K562 (cell line): ENCODE measurements around the gene FOS. TPM values are rescaled to one million over a fixed set of nuclear protein-coding genes. Genes with fewer than 3 reads are reported as not detected.

Experiments used
- ATAC-seq: fragments of 200-7000 bp; cut with Tn5 transposase; 3 replicates; pipeline ENCODE4 v1.9.1; 2020; ENCODE audit warnings: moderate library complexity
- BruUV-seq: library from RNA; stranded (reverse); fragments of 400-500 nt; replicated peaks from 2 replicates; lab custom pipeline; 2021; lab: Mats Ljungman, UMichigan
- CTCF ChIA-PET: fragments of 300-600 bp; formaldehyde crosslinking; extraction: SDS; loops from one replicate; lab custom pipeline; 2021; ENCODE audit warnings: low intra/inter-chr PET ratio; lab: Yijun Ruan, JAX
- POLR2A ChIA-PET: fragments of 300-600, 350-650 bp; sonication (Branson Sonifier 250); formaldehyde crosslinking; extraction: SDS; loops from one replicate; lab custom pipeline; 2021; ENCODE audit warnings: antibody characterized with exemption, inconsistent platforms; lab: Yijun Ruan, JAX
- DNase-seq, 4 experiments: peaks; one replicate each; pipeline versions ENCODE4 v3.0.0 to v3.0.0-alpha.2; 2011 to 2018; ENCODE audit warnings: low spot score in 3 of 4, mixed read lengths in 3 of 4; ENCODE audit errors: extremely low read depth in 1 of 4
- FAIRE-seq: peaks from 2 replicates; lab custom pipeline; 2011; peaks lifted over from hg19 to GRCh38; lab: Jason Lieb, UNC
- H2AFZ ChIP-seq: 2 replicates; pipeline ENCODE4 v1.6.0; 2011; ENCODE audit warnings: low read depth, low read length, control low read depth, inconsistent platforms
- H3K27ac ChIP-seq: fragments of 200-600 bp; 3 replicates; pipeline ENCODE4 v1.8.0; 2011; ENCODE audit warnings: low read depth, mild to moderate bottlenecking, control low read depth, inconsistent platforms, low read length, moderate library complexity, mixed read lengths; ENCODE audit errors: extremely low read depth
- H3K27me3 ChIP-seq, 2 experiments: fragments of 300-600 bp in 1 of 2; 2 replicates in 1 of 2; 3 replicates in 1 of 2; pipeline versions ENCODE4 v1.6.0 to v1.8.0; 2011; ENCODE audit warnings: inconsistent platforms in 2 of 2, low read length in 2 of 2, mild to moderate bottlenecking in 1 of 2, mixed read lengths in 1 of 2, moderate library complexity in 1 of 2; ENCODE audit not compliant: control insufficient read depth in 2 of 2, insufficient read depth in 2 of 2
- H3K36me3 ChIP-seq: fragments of 300-600 bp; 3 replicates; pipeline ENCODE4 v1.8.0; 2011; ENCODE audit warnings: mild to moderate bottlenecking, low read length, inconsistent platforms; ENCODE audit not compliant: control insufficient read depth, insufficient read depth
- H3K4me1 ChIP-seq, 2 experiments: fragments of 200-600 bp in 1 of 2; replicated peaks in 1 of 2; 2 replicates in 1 of 2; 3 replicates in 1 of 2; pipeline versions ENCODE4 v1.5.1 to v1.8.0; 2011; ENCODE audit warnings: inconsistent platforms in 2 of 2, low read length in 2 of 2, mild to moderate bottlenecking in 1 of 2, mixed read lengths in 1 of 2, moderate library complexity in 1 of 2; ENCODE audit not compliant: control insufficient read depth in 2 of 2, insufficient read depth in 2 of 2
- H3K4me2 ChIP-seq: 2 replicates; pipeline ENCODE4 v1.6.1; 2011; ENCODE audit warnings: low read length, control low read depth, inconsistent platforms, mixed read lengths; ENCODE audit not compliant: insufficient read depth
- H3K4me3 ChIP-seq: fragments of 200-600 bp; sonication (generic), shearing (Covaris generic); 2 replicates; pipeline ENCODE4 v1.5.1; 2016; ENCODE audit warnings: control low read depth, inconsistent platforms
- H3K79me2 ChIP-seq: fragments of 200-600 bp; 3 replicates; pipeline ENCODE4 v1.8.0; 2011; ENCODE audit warnings: low read length, inconsistent platforms; ENCODE audit not compliant: control insufficient read depth, insufficient read depth
- H3K9ac ChIP-seq, 2 experiments: 2 replicates each; pipeline versions ENCODE4 v1.6.0 to v1.6.1; 2011; ENCODE audit warnings: low read depth in 2 of 2, low read length in 2 of 2, control low read depth in 1 of 2, inconsistent platforms in 1 of 2, mild to moderate bottlenecking in 1 of 2, mixed read lengths in 1 of 2; ENCODE audit not compliant: insufficient read depth in 1 of 2
- H3K9me1 ChIP-seq: one replicate; pipeline ENCODE4 v1.6.0; 2011; ENCODE audit warnings: inconsistent platforms, mild to moderate bottlenecking, low read length, moderate library complexity; ENCODE audit not compliant: control insufficient read depth, insufficient read depth
- H3K9me3 ChIP-seq: replicated peaks from 2 replicates; pipeline ENCODE4 v1.5.1; 2011; ENCODE audit warnings: low read depth, low read length, inconsistent platforms; ENCODE audit not compliant: control insufficient read depth, insufficient read depth
- H4K20me1 ChIP-seq: replicated peaks from 2 replicates; pipeline ENCODE4 v1.6.1; 2011; ENCODE audit warnings: low read length, inconsistent platforms, mixed read lengths; ENCODE audit not compliant: control insufficient read depth, insufficient read depth
- ATF7 ChIP-seq: fragments of 450-650 bp; IDR thresholded peaks from 2 replicates; pipeline ENCODE4 v1.7.1; 2014; ENCODE audit warnings: mild to moderate bottlenecking, moderate library complexity
- CBX3 ChIP-seq, 2 experiments: IDR thresholded peaks; 1 replicate in 1 of 2; 2 replicates in 1 of 2; pipeline ENCODE4 v1.6.1; 2012; ENCODE audit warnings: inconsistent platforms in 2 of 2, low read length in 2 of 2, borderline replicate concordance in 1 of 2, control low read depth in 1 of 2
- DMBX1 ChIP-seq: fragments of 250-450 bp; sonication (Bioruptor Pico); IDR thresholded peaks from 2 replicates; pipeline ENCODE4 v1.8.0; 2022; ENCODE audit warnings: inconsistent platforms, mild to moderate bottlenecking, moderate library complexity, borderline replicate concordance
- FOXM1 ChIP-seq, 2 experiments: fragments of 450-650 bp in 1 of 2; sonication (generic) in 1 of 2; formaldehyde crosslinking in 1 of 2; IDR thresholded peaks; 2 replicates each; pipeline versions ENCODE4 v1.6.1 to v1.9.0; 2017 to 2022; ENCODE audit warnings: low read depth in 2 of 2, mild to moderate bottlenecking in 2 of 2, missing genetic modification reagents in 1 of 2, moderate library complexity in 1 of 2
- GABPB1 ChIP-seq: sonication (generic); formaldehyde crosslinking; IDR thresholded peaks from 2 replicates; pipeline ENCODE4 v1.8.0; 2022; ENCODE audit warnings: mild to moderate bottlenecking, missing genetic modification reagents
- KDM2B ChIP-seq: fragments of 250-450 bp; sonication (Bioruptor Pico); IDR thresholded peaks from 2 replicates; pipeline ENCODE4 v1.8.0; 2021; ENCODE audit warnings: mild to moderate bottlenecking, moderate library complexity
- NCOR1 ChIP-seq: fragments of 450-650 bp; IDR thresholded peaks from 2 replicates; pipeline ENCODE4 v1.6.1; 2016; ENCODE audit warnings: mild to moderate bottlenecking, moderate library complexity
- PCBP1 ChIP-seq: fragments of 200-400 bp; formaldehyde crosslinking; IDR thresholded peaks from 2 replicates; pipeline ENCODE4 v1.6.1; 2018; ENCODE audit warnings: mild to moderate bottlenecking, low read depth, low read length; ENCODE audit not compliant: poor library complexity, severe bottlenecking
- PPARD ChIP-seq: fragments of 250-450 bp; sonication (Bioruptor Pico); IDR thresholded peaks from 2 replicates; pipeline ENCODE4 v1.8.0; 2022; ENCODE audit warnings: inconsistent platforms, mild to moderate bottlenecking, moderate library complexity
- ZBTB1 ChIP-seq: sonication (generic); formaldehyde crosslinking; IDR thresholded peaks from 2 replicates; pipeline ENCODE4 v1.8.1; 2023; ENCODE audit warnings: missing genetic modification reagents, low read depth, mild to moderate bottlenecking, borderline replicate concordance
- ZEB2 ChIP-seq: fragments of 450-650 bp; IDR thresholded peaks from 2 replicates; pipeline ENCODE4 v1.6.1; 2016
- ZNF324 ChIP-seq: fragments of 250-450 bp; sonication (Bioruptor Pico); IDR thresholded peaks from 2 replicates; pipeline ENCODE4 v1.4.0; 2020; ENCODE audit warnings: mild to moderate bottlenecking
- WGBS: fragments of 100-300 bp; shearing (Covaris generic); methylation state at CpG from one replicate; pipeline ENCODE4 v1.1.6; 2016; ENCODE audit warnings: low coverage, mixed read lengths; ENCODE audit not compliant: insufficient coverage; ENCODE audit errors: missing lambda C conversion rate; 5-methylcytosine and 5-hydroxymethylcytosine counted together
- in situ Hi-C: fragments of 300-500 bp; cut with MboI; formaldehyde crosslinking; loops from 4 replicates; pipeline ENCODE4 v1.15.0; 2018; ENCODE audit warnings: inconsistent platforms, mixed read lengths
- intact Hi-C: fragments of 100-400 bp; cut with micrococcal nuclease; formaldehyde crosslinking; loops from 2 replicates; pipeline ENCODE4 v1.14.2; 2022
- polyA plus RNA-seq, 8 experiments: library from polyadenylated mRNA; depleted of rRNA in 4 of 8; stranded (reverse) in 5 of 8; unstranded in 3 of 8; fragments of >200 nt; fragmentation: Nextera tagmentation in 2 of 8; fragmentation: Illumina TruSeq in 1 of 8; extraction: Ambion mirVana in 2 of 8; extraction: Trizol in 1 of 8; gene quantifications; 2 replicates each; pipeline versions ENCODE4 v1.2.1 to v1.2.3, GENCODE V29; 2011 to 2014; ENCODE audit warnings: inconsistent platforms in 1 of 8, missing spikeins in 1 of 8
- total RNA-seq, 7 experiments: library from RNA; depleted of rRNA in 6 of 7; stranded (reverse); fragments of >200 nt in 6 of 7; fragmentation: Illumina TruSeq in 2 of 7; extraction: Trizol in 2 of 7; gene quantifications; 2 replicates each; pipeline versions ENCODE4 v1.2.1 to v1.2.3, GENCODE V29; 2011 to 2021; ENCODE audit warnings: low replicate concordance in 1 of 7
- TF ChIP-seq, protein P1 (sequence below): sonication (generic); formaldehyde crosslinking; IDR thresholded peaks from 2 replicates; pipeline ENCODE4 v1.8.0; 2022; ENCODE audit warnings: missing genetic modification reagents, mild to moderate bottlenecking, borderline replicate concordance
- TF ChIP-seq, protein P2 (sequence below): fragments of 250-450 bp; sonication (Bioruptor Pico); IDR thresholded peaks from 2 replicates; pipeline ENCODE4 v1.8.0; 2022; ENCODE audit warnings: moderate library complexity, mild to moderate bottlenecking, inconsistent platforms
- TF ChIP-seq, protein P3 (sequence below): fragments of 250-450 bp; sonication (Bioruptor Pico); IDR thresholded peaks from 2 replicates; pipeline ENCODE4 v1.8.0; 2021; ENCODE audit warnings: mild to moderate bottlenecking, moderate library complexity

FOS gene
- total and polyA plus RNA-seq, 9 of the 15 experiments (the other 6 are each of a cell fraction or from before 2014, with no cell fraction given): 0.54 to 13.8 (median 8.9) TPM

DNA sequence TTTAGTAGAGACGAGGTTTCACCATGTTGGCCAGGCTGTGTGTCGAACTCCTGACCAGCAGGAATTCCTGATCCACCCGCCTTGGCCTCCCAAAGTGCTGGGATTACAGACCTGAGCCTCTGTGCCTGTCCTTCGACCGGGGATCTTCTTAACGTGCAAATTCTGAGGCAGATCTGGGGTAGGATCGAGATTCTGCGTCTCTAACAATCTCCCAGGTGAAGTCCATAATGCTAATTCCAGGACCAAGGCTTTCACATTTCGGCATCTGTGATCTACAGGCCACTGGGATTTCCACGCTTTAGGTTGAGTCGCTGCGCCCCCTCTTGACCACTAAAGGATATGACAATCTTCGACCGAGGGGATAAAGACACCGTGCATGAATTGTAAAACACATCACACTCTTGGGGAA is 24.8 kb downstream of the FOS start:
- H3K36me3 ChIP-seq: no peaks in the 10 kb centered on the region
- no peaks in the 10 kb centered on the region for H3K9me1 ChIP-seq
- H3K27me3 ChIP-seq: no peaks in the 10 kb centered on the region
- H3K27ac ChIP-seq: no peak overlapping the region
- no peaks in the 10 kb centered on the region for H4K20me1 ChIP-seq
- intact Hi-C loops (loop anchor here (2.0 to 10.0 kb wide), 4 partner anchors 171 to 389 kb away; no protein-coding TSS in a partner anchor), in situ Hi-C loops (loop anchor here (5.0 to 10.0 kb wide), 3 partner anchors 171 to 439 kb away; no protein-coding TSS in a partner anchor)
- ATAC-seq: peak; percentile 71
- ChIA-PET CTCF (interaction anchor here (0.5 to 3.2 kb wide), 6 partner anchors 123 to 389 kb away, joined by 3 to 40 read pairs (median 3); partner anchors contain the start of gene NEK9), POLR2A (interaction anchor here (1.0 kb wide), 1 partner anchor 175 kb away, joined by 4 read pairs; no protein-coding TSS in a partner anchor)
- peak; percentile 46 to 79 (median 56) for DNase-seq
- peak; percentile 77 for FAIRE-seq
- no peaks in the 10 kb centered on the region for H3K9me3 ChIP-seq
- H3K4me2 ChIP-seq: no peak overlapping the region
- H3K79me2 ChIP-seq: no peaks in the 10 kb centered on the region
- no peak overlapping the region for H3K4me3 ChIP-seq
- 12% methylated on average over 14 of the region's 15 CpGs for WGBS
- H3K9ac ChIP-seq: peak overlapping the region in 1 of 2 experiments; percentile 68; a peak in 1 of 4 replicates
- H3K4me1 ChIP-seq: peaks cover 17 to 21% of the 10 kb centered on the region in 2 experiments
- peak overlapping the region; percentile 74 for H2AFZ ChIP-seq
- no TSS peak for BruUV-seq
- TF ChIP-seq ATF7 (no peak), FOXM1 (IDR thresholded peaks at IDR 0.05; ENCODE audit: low read depth) (no peak), FOXM1 (CRISPR knock-in tag; IDR thresholded peaks at IDR 0.05; ENCODE audit: low read depth) (no peak), KDM2B (CRISPR knock-in tag) (no peak), DMBX1 (CRISPR knock-in tag) (no peak), CBX3 (IDR thresholded peaks at IDR 0.05; ENCODE audit: borderline replicate concordance in 1 of 2, low read length in 2 of 2) (no peak), NCOR1 (no peak), ZEB2 (no peak), PCBP1 (no peak), ZBTB1 (CRISPR knock-in tag) (no peak), ZNF324 (CRISPR knock-in tag) (no peak), GABPB1 (CRISPR knock-in tag) (0 out of 2 replicates have a peak, but pooled peaks have one; percentile 12), PPARD (no peak)
- TF ChIP-seq, protein P1, sequence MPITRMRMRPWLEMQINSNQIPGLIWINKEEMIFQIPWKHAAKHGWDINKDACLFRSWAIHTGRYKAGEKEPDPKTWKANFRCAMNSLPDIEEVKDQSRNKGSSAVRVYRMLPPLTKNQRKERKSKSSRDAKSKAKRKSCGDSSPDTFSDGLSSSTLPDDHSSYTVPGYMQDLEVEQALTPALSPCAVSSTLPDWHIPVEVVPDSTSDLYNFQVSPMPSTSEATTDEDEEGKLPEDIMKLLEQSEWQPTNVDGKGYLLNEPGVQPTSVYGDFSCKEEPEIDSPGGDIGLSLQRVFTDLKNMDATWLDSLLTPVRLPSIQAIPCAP (CRISPR knock-in tag): no peak
- TF ChIP-seq, protein P2, sequence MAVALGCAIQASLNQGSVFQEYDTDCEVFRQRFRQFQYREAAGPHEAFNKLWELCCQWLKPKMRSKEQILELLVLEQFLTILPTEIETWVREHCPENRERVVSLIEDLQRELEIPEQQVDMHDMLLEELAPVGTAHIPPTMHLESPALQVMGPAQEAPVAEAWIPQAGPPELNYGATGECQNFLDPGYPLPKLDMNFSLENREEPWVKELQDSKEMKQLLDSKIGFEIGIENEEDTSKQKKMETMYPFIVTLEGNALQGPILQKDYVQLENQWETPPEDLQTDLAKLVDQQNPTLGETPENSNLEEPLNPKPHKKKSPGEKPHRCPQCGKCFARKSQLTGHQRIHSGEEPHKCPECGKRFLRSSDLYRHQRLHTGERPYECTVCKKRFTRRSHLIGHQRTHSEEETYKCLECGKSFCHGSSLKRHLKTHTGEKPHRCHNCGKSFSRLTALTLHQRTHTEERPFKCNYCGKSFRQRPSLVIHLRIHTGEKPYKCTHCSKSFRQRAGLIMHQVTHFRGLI (CRISPR knock-in tag): no peak
- TF ChIP-seq, protein P3, sequence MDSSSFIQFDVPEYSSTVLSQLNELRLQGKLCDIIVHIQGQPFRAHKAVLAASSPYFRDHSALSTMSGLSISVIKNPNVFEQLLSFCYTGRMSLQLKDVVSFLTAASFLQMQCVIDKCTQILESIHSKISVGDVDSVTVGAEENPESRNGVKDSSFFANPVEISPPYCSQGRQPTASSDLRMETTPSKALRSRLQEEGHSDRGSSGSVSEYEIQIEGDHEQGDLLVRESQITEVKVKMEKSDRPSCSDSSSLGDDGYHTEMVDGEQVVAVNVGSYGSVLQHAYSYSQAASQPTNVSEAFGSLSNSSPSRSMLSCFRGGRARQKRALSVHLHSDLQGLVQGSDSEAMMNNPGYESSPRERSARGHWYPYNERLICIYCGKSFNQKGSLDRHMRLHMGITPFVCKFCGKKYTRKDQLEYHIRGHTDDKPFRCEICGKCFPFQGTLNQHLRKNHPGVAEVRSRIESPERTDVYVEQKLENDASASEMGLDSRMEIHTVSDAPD (CRISPR knock-in tag): no peak
